ENCODE measurements around the gene DIS3L2.

Gene DIS3L2

DNA sequence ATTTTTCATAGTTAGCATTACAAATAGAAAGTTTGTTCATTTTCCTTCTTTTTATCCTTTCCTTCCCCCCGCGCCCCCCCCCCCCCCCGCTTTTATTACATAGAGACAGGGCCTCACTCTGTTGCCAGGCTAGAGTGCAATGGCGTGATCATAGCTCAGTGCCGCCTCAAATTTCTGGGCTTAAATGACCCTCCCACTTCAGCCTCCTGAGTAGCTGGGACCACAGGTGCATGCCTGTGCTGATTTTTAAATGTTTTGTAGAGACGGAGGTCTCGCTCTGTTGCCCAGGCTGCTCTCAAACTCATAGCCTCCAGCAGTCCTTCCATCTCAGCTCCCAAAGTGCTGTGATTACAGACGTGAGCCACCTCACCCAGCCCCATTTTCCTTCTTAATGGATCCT, 325.8 kb downstream of the DIS3L2 start:
- DNase-seq (ENCODE audit: low spot score), result no peak
- in situ Hi-C loops (cut with MboI; ENCODE audit: low pct_unique_long_range_greater_than_20kb, low sequenced_read_pairs, unreplicated experiment), result no loop called here

DNA sequence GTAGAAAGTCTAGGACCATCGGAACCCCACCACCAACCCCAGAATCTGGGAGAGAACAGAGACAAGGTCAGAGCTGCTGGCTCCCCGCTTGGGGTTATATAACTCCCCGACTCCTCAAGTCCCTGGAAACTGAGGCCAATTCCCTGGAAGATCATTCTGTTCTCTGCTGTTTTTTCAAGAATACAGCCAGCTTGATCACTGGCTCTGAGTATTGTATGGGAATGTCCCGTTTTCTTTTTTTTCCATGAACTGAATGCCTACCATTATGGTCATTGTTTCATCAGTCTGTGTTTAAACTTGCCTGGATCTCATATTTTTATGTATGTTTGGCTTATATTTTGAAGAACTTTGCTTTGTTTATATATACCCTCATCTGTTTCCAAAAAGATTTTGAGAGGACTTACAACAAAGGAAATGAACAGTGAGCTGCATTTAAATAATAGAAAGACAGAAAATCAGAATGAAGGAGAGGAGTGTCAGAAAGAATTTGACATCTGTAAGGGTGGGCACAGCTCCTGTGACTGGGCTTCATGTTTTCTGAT, 327.0 kb downstream of the DIS3L2 start:
- DNase-seq (ENCODE audit: low spot score), result no peak
- in situ Hi-C loops (cut with MboI; ENCODE audit: low pct_unique_long_range_greater_than_20kb, low sequenced_read_pairs, unreplicated experiment), result no loop called here

More for the DNA sequence above, 325.8 kb downstream of the DIS3L2 start:
- TF ChIP-seq, protein P1, sequence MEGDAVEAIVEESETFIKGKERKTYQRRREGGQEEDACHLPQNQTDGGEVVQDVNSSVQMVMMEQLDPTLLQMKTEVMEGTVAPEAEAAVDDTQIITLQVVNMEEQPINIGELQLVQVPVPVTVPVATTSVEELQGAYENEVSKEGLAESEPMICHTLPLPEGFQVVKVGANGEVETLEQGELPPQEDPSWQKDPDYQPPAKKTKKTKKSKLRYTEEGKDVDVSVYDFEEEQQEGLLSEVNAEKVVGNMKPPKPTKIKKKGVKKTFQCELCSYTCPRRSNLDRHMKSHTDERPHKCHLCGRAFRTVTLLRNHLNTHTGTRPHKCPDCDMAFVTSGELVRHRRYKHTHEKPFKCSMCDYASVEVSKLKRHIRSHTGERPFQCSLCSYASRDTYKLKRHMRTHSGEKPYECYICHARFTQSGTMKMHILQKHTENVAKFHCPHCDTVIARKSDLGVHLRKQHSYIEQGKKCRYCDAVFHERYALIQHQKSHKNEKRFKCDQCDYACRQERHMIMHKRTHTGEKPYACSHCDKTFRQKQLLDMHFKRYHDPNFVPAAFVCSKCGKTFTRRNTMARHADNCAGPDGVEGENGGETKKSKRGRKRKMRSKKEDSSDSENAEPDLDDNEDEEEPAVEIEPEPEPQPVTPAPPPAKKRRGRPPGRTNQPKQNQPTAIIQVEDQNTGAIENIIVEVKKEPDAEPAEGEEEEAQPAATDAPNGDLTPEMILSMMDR (IDR thresholded peaks at IDR 0.05; ENCODE audit: extremely low read depth, insufficient read depth, missing control alignments), result no peak

DNA sequence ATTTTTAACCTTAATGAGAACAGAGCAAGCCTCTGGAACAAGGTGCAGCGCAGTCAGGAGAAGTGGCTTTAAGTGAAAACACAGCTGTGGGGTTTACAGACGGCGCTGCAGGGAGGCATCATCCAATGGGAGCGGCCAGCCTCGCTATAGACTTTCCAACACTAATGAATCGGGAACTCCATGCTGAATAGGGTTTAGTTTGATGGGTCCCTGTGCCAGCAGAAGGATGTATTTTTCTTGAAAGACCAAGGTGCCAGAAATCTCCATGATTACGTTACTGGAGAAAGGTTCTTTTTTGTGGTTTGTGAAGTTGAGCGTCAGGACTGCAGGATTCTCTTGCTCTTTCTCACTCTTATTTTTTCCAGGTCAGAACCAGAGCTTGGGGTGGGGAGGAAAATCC, 329.2 kb downstream of the DIS3L2 start:
- TF ChIP-seq, protein P1 (IDR thresholded peaks at IDR 0.05; ENCODE audit: extremely low read depth, insufficient read depth, missing control alignments), result no peak
- in situ Hi-C loops (cut with MboI; ENCODE audit: low pct_unique_long_range_greater_than_20kb, low sequenced_read_pairs, unreplicated experiment), result no loop called here
- no peak for DNase-seq (ENCODE audit: low spot score)

More for the DNA sequence above, 327.0 kb downstream of the DIS3L2 start:
- TF ChIP-seq, protein P1 (IDR thresholded peaks at IDR 0.05; ENCODE audit: extremely low read depth, insufficient read depth, missing control alignments), result no peak

DNA sequence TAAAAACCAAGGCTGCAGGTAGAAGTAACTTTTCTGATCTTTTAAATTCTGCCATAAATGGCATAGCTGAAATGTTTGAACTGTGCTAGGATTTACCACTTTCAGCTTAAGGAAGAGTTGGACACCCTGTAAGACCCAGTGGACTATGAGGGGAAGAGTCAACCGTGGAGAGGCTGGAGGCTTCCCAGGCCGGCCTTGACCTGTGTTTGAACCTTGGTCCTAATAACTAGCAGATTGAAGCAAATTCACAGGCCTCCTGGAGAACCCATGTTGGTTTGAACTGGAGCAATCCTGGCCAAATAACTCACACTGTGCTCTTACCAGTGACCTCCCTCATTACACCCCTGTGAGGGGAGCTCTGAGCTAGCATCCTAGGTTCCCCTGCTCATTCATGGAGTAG, 329.8 kb downstream of the DIS3L2 start:
- no peak for DNase-seq (ENCODE audit: low spot score)
- in situ Hi-C loops (cut with MboI; ENCODE audit: low pct_unique_long_range_greater_than_20kb, low sequenced_read_pairs, unreplicated experiment), result no loop called here
- TF ChIP-seq, protein P1 (IDR thresholded peaks at IDR 0.05; ENCODE audit: extremely low read depth, insufficient read depth, missing control alignments), result no peak

DNA sequence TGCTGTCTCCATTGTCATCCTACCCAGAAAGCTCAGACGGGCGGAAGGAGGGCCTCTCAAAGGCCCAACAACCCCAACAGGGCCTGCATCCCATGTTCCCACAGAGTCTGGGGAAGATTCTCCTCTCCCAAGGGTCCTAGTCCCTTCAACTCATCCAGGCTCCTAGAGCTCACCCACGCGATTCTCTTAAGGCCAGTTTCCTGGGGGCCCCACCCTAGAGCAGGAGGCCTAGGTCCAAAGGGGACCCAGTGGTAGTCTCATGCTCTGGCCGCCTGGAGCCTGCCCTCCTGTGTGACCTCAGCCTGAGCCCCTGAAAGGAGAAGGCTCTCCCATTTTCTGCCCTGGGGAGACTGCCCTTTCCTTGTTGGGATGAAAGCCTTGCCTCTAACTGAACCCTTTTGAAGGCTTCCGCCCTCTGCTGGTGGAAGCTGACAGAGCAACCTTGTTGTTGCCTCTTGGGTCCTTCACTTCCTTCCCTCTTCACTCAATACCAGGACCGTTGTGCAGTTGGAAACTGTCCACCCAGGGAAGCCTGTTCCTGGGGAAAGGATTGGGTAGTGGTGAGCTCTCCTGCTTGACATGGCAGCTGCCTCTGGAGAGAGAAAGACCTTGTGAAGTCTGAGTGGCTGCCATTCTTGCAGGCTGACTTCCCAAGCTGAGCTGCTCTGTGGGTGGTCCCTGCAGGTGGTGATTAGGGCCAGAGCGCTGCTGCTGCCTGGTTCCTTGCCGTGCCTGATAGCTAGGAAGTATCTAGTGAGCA, 331.1 kb downstream of the DIS3L2 start:
- TF ChIP-seq, protein P1 (IDR thresholded peaks at IDR 0.05; ENCODE audit: extremely low read depth, insufficient read depth, missing control alignments), result peak; percentile 83
- DNase-seq (ENCODE audit: low spot score), result peak; percentile 68
- in situ Hi-C loops (cut with MboI; ENCODE audit: low pct_unique_long_range_greater_than_20kb, low sequenced_read_pairs, unreplicated experiment), result no loop called here

DNA sequence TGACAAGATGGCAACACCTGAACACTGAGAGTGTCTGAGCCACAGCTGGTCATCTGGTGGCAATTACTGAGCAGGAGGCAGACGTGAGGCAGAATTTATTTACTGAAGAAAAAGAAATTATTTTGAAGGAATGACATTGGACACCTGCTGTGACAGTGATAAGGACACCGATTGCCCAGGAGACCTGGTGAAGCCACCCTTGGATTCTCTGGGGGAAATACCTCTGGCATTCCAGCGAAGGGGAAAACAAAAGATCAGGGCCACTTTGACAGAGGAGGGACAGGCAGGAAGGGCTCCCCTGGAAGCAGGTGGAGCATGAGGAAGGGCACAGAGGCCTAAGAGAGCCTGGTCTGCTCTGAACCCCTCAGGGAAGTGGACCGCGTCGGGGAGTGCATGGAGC, 331.7 kb downstream of the DIS3L2 start:
- DNase-seq (ENCODE audit: low spot score), result no peak
- TF ChIP-seq, protein P1 (IDR thresholded peaks at IDR 0.05; ENCODE audit: extremely low read depth, insufficient read depth, missing control alignments), result no peak
- in situ Hi-C loops (cut with MboI; ENCODE audit: low pct_unique_long_range_greater_than_20kb, low sequenced_read_pairs, unreplicated experiment), result no loop called here

All from GM13977 (cell line).